ENCODE results near the gene PLEKHH1.

The PLEKHH1 gene

GRCh38 chr14:67532998-67533753, at the start of gene PLEKHH1:
TSS of gene PLEKHH1 (plus strand) at chr14:67533290. CDS start at chr14:67541868, 8,578 bp downstream.
- peak; percentile 48 for DNase-seq

- DNase-seq = no peak
Measured at GRCh38 chr14:67483579-67484285, 49.4 kb upstream of the PLEKHH1 start.

- DNase-seq = no peak
Measured at GRCh38 chr14:67485501-67486095, 47.5 kb upstream of the PLEKHH1 start.

GRCh38 chr14:67486890-67487289, 46.2 kb upstream of the PLEKHH1 start:
- DNase-seq = no peak

GRCh38 chr14:67487332-67487731, 45.8 kb upstream of the PLEKHH1 start:
- no peak for DNase-seq

- DNase-seq = peak; percentile 70
Measured at GRCh38 chr14:67487937-67488893, 44.9 kb upstream of the PLEKHH1 start, which contains the start of gene TMEM229B. TSS of gene TMEM229B (minus strand) at chr14:67488721. CDS start at chr14:67473923, 14,798 bp downstream.

GRCh38 chr14:67490196-67490595, 42.9 kb upstream of the PLEKHH1 start:
- no peak for DNase-seq

GRCh38 chr14:67491285-67491684, 41.8 kb upstream of the PLEKHH1 start:
- DNase-seq = no peak

- DNase-seq = no peak
Measured at GRCh38 chr14:67491741-67492507, 41.2 kb upstream of the PLEKHH1 start.

GRCh38 chr14:67492538-67492937, 40.6 kb upstream of the PLEKHH1 start:
- DNase-seq = no peak

- no peak for DNase-seq
Measured at GRCh38 chr14:67493092-67493717, 39.9 kb upstream of the PLEKHH1 start.

- no peak for DNase-seq
Measured at GRCh38 chr14:67495827-67496226, 37.3 kb upstream of the PLEKHH1 start.

GRCh38 chr14:67497216-67497615, 35.9 kb upstream of the PLEKHH1 start:
- DNase-seq = no peak

GRCh38 chr14:67497716-67498115, 35.4 kb upstream of the PLEKHH1 start:
- no peak for DNase-seq

- no peak for DNase-seq
Measured at GRCh38 chr14:67500981-67501380, 32.1 kb upstream of the PLEKHH1 start.

GRCh38 chr14:67501670-67502069, 31.4 kb upstream of the PLEKHH1 start:
- DNase-seq = no peak

GRCh38 chr14:67502867-67503266, 30.2 kb upstream of the PLEKHH1 start:
- no peak for DNase-seq

- no peak for DNase-seq
Measured at GRCh38 chr14:67503331-67503730, 29.8 kb upstream of the PLEKHH1 start.

GRCh38 chr14:67505254-67505653, 27.8 kb upstream of the PLEKHH1 start:
- no peak for DNase-seq

GRCh38 chr14:67508956-67509355, 24.1 kb upstream of the PLEKHH1 start:
- no peak for DNase-seq

- DNase-seq = no peak
Measured at GRCh38 chr14:67510121-67510520, 23.0 kb upstream of the PLEKHH1 start.
